ENCODE results near the gene CDK13.

Gene CDK13

GRCh38 chr7:39949971-39950472 is at the start of gene CDK13:
Gene CDK13 (plus strand): TSS chr7:39950256. CDS start chr7:39950642, 386 bp downstream.
- DNase-seq (ENCODE audit: low read depth in 2 of 2) = peak; percentile 70 to 80
- H3K4me3 ChIP-seq (replicated peaks in 1 of 2; ENCODE audit: low read depth in 2 of 2, low read length in 2 of 2) = peak within 1 kb of the TSS; percentile 87
- TF ChIP-seq CTCF (IDR thresholded peaks at IDR 0.05; ENCODE audit: low read depth, low read length) = no peak

GRCh38 chr7:39904077-39904486 is 46.0 kb upstream of the CDK13 start:
- no peak overlapping the region for H3K4me3 ChIP-seq (replicated peaks in 1 of 2; ENCODE audit: low read depth in 2 of 2, low read length in 2 of 2)
- DNase-seq (ENCODE audit: low read depth in 2 of 2) = peak in 1 of 2 donors; percentile 27
- no peak for TF ChIP-seq CTCF (IDR thresholded peaks at IDR 0.05; ENCODE audit: low read depth, low read length)

GRCh38 chr7:39908141-39908540 is 41.9 kb upstream of the CDK13 start:
- DNase-seq (ENCODE audit: low read depth in 2 of 2) = no peak
- no peak overlapping the region for H3K4me3 ChIP-seq (replicated peaks in 1 of 2; ENCODE audit: low read depth in 2 of 2, low read length in 2 of 2)

GRCh38 chr7:39908973-39909372 is 41.1 kb upstream of the CDK13 start:
- DNase-seq (ENCODE audit: low read depth in 2 of 2) = no peak
- TF ChIP-seq CTCF (IDR thresholded peaks at IDR 0.05; ENCODE audit: low read depth, low read length) = no peak
- no peak overlapping the region for H3K4me3 ChIP-seq (replicated peaks in 1 of 2; ENCODE audit: low read depth in 2 of 2, low read length in 2 of 2)

More at GRCh38 chr7:39908141-39908540, 41.9 kb upstream of the CDK13 start:
- TF ChIP-seq CTCF (IDR thresholded peaks at IDR 0.05; ENCODE audit: low read depth, low read length) = no peak

GRCh38 chr7:39909526-39909925 is 40.5 kb upstream of the CDK13 start:
- TF ChIP-seq CTCF (IDR thresholded peaks at IDR 0.05; ENCODE audit: low read depth, low read length) = no peak
- no peak for DNase-seq (ENCODE audit: low read depth in 2 of 2)
- no peak overlapping the region for H3K4me3 ChIP-seq (replicated peaks in 1 of 2; ENCODE audit: low read depth in 2 of 2, low read length in 2 of 2)

GRCh38 chr7:39910108-39910869 is 39.8 kb upstream of the CDK13 start:
- no peak overlapping the region for H3K4me3 ChIP-seq (replicated peaks in 1 of 2; ENCODE audit: low read depth in 2 of 2, low read length in 2 of 2)
- peak; percentile 39 to 58 for DNase-seq (ENCODE audit: low read depth in 2 of 2)
- TF ChIP-seq CTCF (IDR thresholded peaks at IDR 0.05; ENCODE audit: low read depth, low read length) = no peak

Measured in cardiac fibroblast (primary cell).